Fibroblast of upper back skin (primary cell): ENCODE results near the gene ADAMTSL2.

Experiments used
- DNase-seq: peaks from one replicate; pipeline ENCODE4 v3.0.0-alpha.2; 2013

ADAMTSL2 gene

GRCh38 chr9:133591985-133592384 is 57.5 kb downstream of the ADAMTSL2 start:
- no peak for DNase-seq

DNA sequence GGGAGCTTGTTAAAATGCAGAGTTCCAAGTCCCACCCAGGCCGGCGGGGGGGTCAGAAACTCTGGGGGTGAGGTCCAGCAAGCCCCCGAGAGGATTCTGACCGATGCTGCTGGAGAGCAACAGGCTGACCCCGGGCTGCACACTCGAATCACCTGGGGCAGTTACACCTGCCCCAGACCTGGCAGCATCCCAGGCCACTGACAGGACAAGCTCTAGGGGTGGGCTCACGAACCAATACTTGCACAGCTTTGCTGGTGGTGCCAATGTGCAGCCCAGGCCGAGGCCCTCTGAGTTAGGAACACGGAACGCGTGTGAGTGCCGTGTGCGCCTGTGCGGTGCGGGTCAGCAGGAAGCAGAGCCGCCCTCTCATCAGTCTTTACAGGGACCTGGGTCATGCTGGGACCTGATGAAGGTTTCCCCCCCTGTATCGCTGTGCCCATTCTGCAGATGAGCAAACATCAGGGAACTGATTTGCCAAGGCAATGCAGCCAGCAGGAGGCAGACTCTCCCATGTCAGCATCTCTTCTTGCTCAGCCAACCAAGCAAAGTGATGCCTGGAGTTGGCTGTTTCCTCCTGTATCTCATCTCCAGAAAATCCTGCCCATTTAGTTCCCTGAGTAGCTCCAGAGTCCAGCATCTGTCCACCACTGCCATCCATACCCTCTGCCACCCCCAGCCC is 58.4 kb downstream of the ADAMTSL2 start:
- DNase-seq = no peak

DNA sequence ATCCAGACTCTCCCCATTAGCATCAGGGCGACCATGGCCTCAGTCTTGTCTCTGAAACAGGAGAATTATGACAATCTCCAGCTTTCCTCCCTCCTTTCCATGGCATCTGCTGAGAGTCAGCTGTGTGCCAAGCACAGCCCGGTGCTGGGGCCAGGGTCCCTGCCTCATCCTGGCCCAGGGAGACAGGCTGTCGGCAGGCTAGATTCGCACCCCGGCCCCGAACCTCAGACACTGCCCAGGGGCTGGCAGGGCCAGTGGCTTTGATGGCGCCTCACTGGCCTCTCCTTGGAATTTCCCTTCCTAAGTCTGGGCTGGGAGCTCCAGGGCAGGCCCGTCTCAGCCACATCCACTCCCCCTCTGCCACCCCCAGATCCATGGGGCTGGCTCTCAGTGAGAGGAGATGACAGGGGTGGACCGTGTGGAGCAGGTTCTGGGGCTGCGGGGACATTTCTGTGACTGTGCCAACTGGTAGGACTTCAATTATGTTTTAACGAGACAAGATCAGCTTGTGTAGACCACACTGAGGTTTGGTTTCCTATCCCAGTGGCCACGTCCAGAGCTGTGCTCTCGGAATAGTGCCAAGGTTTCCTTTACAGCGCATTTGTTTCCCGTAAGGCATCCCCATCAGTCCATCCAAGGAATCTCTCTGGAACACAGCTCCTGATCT is 59.2 kb downstream of the ADAMTSL2 start:
- DNase-seq = no peak

GRCh38 chr9:133594310-133594709 is 59.8 kb downstream of the ADAMTSL2 start:
- no peak for DNase-seq

DNA sequence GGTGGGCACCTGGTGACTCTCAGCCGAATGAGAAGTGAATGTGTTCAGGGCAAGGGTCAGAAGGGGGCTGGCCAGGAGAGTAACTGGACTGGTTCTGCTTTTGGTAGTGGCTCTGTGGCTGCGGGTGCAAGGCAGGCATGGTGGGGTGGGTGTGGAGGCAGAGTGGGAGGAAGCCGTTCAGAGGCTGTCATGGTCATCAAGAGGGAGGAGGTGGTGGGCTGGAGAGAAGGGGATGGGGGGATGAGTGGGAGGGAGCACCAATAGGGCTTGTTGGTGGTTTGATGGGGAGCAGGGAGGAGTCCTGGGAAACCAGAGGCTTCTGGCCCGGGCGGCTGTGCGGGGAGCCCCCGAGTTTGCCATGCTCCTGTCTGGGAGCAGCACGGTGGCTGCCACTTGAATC is 61.4 kb downstream of the ADAMTSL2 start:
- no peak for DNase-seq

GRCh38 chr9:133597316-133597957 is 62.9 kb downstream of the ADAMTSL2 start:
- no peak for DNase-seq

DNA sequence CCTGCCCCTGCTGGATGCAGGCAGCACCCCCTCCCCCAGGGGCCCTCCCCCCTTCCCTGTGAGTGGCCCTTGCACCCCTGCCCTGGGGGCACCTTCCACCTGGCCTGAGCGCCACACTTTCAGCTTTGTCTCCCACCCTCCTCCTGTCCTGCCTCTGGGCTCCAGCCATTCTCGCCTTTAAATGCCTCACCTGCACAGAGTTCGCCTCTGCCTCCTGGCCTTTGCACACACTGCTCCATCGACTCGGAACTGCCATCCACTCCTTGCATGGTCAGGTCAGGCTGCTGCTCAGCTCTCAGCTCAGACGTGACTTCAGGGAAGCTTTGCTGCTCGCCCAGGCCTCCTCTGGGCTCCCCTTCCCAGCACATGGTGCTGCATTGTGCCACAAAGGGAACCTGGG is 64.5 kb downstream of the ADAMTSL2 start:
- no peak for DNase-seq

DNA sequence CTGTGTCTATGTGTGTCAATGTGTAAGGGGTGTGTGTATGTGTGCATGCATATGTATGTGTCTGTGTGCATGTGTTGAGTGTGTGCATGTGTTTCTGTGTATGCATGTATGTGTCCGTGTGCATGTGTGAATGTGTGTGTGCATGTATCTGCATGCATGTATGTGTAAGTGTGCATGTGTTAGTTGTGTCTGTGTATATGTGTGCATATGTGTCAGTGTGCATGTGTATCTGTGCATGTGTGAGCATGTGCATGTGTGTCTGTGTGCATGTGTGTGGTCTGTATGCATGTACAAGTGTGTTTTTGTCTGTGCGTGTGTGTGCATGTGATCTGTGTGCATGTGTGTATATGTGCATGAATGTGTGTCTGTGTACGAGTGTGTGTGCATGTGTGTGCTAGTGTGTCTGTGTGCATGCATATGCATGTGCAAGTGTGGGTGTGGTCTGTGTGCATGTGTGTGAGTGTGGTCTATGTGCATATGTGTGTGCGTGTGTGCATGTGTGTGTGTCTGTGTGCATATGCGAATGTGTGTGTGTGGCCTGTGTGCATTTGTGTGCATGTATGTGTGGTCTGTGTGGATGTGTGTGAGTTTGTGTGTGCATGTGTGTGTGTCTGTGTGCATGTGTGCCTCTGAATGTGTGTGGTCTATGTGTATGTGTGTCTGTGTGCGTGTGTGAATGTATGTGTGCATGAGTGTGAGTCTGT is 65.1 kb downstream of the ADAMTSL2 start:
- DNase-seq = no peak

DNA sequence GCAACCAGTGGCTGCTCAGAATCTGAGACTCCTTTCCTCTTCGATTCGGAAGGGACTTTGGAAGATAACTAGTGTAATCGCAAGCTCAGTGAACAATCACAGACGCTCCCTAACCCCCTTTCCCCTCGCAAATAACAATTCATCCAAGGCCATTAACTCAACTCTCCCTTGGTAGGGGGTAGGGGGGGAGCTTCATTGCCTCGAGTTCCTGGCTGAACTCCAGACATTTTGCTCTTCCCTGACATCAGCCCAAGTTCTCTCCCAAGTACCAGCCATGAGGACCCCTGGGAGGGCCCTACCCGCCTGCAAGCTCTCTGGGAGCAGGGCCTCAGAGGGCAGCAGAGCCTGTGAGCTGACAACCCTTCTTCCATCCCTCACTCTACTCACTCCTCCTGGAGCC is 66.2 kb downstream of the ADAMTSL2 start:
- no peak for DNase-seq

DNA sequence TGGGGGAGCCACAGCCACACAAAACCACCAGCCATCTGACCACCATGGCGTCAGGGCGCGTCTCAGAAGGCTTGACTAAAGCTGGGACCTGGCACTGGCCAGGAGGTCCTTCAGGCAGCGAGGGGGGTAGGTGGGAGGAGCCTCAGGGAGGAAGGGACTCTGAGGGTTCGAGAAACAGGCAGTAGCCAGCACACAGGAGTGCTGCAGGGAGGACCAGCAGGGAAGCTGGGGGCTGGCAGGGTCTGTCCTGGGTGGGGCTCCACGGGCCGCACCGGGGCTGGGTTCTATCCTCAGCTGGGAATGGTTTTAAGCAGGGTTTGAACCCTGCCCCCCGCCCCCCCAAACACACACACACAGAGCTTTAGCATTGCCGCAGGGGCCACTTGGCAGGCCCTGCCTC is 67.2 kb downstream of the ADAMTSL2 start:
- DNase-seq = no peak

DNA sequence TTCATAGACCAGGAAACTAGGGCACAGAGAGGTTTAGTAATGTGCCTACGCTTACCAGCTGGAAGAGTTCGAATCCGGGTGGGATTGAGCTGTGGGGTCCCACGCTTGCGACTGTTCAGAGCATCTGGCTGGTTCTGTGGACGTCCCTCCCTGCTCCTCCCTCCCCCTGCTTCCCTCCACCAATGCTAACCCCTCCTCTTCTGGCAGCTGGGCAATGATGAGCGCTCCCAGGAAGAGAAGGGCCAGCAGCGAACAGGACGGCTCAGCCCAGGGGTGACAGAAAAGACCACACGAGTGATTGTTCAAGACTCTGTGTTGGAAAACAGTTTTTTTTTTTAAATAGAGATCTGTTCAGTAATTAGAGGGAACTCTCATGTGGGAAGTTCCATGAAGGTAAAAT is 67.8 kb downstream of the ADAMTSL2 start:
- no peak for DNase-seq

DNA sequence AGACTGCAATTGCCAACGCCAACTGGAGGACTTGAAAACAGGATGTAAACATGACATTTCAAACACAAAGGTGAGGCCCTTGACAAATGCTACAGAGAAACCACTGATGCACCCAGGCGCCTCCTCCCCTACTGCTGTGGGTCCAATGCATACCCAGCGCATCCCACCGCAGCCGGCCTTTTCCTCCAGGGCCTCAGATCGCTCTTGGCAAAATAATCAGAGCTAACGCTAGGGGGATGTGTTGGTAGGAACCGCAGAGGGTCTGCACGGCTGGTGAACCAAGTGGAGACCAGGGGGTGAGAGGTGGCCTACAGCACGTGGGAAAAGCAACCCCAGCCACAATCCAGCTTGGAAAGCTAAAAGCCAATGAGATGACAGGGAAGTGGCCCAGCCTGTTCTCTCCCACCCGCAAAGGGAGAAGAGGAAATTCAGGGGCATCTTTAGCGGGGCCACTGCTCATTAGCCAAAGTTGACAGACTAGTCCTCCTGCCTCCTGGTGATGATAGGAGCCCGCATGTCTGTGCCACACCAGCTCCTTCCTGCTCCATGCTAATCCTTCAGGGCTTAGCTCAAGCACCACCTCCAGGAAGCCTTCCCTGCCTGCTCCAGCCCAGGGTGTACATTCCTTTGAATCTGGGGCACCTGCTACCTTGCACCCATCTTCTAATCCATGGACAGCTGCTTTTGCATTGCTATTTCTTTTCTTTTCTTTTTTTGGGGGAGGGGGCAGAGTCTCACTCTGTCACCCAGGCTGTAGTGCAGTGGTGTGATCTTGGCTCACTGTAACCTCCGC is 68.8 kb downstream of the ADAMTSL2 start:
- no peak for DNase-seq

GRCh38 chr9:133604214-133604613 is 69.7 kb downstream of the ADAMTSL2 start:
- DNase-seq = no peak

DNA sequence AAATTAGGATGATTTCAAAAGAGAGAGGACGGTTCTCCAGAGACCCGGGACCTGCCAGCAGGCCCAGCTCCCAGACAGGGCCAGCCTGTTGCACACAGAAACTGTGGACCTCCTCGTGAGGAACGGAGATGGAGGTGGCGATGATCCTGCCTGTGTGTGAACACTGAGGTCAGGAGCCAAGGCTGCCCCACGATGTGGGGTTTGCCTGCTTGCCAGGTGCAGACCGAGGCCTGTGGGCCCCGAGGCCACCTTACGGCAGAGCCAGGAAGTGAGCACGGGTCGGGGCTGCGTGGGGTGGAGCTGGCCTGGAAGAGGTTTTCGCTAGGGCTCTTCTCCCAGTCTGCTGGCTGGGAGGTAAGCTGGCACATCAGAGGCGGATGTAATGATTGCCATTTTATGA is 70.4 kb downstream of the ADAMTSL2 start:
- DNase-seq = no peak

GRCh38 chr9:133605446-133605845 is 70.9 kb downstream of the ADAMTSL2 start:
- DNase-seq = no peak

- no peak for DNase-seq
Observed at GRCh38 chr9:133605856-133606707, 71.6 kb downstream of the ADAMTSL2 start.

DNA sequence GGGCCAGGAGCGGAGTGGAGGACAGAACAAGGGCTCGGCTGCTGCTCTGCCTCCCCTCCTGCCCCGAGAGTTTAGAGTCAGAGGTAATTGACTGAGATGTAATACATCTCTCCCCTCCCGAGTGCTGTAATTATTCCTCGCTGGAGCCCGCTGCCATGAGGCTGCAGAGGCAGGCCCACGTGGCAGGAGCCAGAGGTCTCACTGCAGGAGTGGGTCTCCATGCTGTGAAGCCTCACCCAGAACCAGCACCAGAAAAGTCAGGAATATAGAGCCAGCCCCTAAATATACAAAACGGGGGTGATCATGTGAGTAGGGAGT is 72.2 kb downstream of the ADAMTSL2 start:
- DNase-seq = no peak

- DNase-seq = no peak
Observed at GRCh38 chr9:133607381-133607780, 72.9 kb downstream of the ADAMTSL2 start.

GRCh38 chr9:133607976-133608375 is 73.5 kb downstream of the ADAMTSL2 start:
- DNase-seq = no peak

DNA sequence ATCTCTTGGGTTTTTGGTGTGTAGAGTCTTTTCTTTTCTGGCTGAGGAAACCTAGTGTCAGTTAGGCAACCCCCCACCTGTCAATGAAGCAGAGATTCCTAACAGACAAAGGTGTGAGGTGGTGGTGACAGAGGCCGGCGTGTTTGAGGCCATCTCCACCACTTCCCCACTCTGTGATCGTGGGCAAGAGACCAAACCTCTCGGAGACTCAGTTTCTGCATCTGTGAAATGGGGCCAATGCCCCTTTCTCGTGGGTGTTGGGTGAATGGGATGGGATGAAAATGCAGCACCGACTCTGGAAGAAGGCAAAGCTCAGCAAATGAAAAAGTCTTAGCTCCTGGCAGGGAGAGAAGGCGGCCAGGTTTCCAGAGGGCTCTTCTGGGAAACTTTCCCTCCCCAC is 73.9 kb downstream of the ADAMTSL2 start:
- DNase-seq = no peak

DNA sequence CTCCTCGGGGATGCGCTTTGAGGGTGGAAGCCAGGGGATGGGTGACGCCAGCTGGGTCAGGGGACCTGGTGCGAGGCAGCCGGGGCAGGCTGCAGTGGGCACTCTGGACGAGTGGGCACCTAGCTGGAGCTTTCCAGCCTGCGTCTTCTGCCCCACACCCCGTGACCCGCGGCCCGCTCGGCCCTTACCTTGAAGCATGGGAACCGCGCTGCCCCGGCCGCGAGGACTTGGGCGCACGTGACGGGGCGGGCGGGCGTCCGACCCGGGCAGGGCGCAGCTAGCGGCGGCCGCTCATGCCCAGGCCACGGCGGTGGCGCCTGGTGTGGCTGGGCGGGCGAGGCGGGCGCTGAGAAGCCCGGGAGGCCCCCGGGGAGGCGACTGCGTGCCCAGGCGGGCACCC is 74.4 kb downstream of the ADAMTSL2 start:
- no peak for DNase-seq
